ENCODE measurements around the gene HSPA6. TPM values are rescaled to one million over a fixed set of nuclear protein-coding genes. Genes with fewer than 3 reads are reported as not detected.

Gene HSPA6
- total RNA-seq: 0.26 and 0.62 TPM in 2 replicates

DNA sequence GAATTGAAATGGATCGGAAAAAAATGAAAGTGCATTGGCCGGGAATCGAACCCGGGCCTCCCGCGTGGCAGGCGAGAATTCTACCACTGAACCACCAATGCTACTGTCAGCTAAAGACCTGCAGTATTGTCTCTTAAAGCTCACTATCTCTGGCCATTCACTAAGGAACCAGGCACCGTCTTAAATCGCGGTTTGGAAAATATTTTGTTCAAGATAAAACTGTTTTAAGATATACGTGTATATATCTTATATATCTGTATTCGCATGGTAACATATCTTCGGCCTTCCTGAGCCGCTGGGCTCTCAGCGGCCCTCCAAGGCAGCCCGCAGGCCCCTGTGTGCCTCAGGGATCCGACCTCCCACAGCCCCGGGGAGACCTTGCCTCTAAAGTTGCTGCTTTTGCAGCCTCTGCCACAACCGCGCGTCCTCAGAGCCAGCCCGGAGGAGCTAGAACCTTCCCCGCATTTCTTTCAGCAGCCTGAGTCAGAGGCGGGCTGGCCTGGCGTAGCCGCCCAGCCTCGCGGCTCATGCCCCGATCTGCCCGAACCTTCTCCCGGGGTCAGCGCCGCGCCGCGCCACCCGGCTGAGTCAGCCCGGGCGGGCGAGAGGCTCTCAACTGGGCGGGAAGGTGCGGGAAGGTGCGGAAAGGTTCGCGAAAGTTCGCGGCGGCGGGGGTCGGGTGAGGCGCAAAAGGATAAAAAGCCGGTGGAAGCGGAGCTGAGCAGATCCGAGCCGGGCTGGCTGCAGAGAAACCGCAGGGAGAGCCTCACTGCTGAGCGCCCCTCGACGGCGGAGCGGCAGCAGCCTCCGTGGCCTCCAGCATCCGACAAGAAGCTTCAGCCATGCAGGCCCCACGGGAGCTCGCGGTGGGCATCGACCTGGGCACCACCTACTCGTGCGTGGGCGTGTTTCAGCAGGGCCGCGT, at the start of gene HSPA6:
Gene HSPA6 (plus strand): TSS at position 724 of the 925 bp plus-strand sequence. CDS start 119 bp downstream, at position 843.

DNA sequence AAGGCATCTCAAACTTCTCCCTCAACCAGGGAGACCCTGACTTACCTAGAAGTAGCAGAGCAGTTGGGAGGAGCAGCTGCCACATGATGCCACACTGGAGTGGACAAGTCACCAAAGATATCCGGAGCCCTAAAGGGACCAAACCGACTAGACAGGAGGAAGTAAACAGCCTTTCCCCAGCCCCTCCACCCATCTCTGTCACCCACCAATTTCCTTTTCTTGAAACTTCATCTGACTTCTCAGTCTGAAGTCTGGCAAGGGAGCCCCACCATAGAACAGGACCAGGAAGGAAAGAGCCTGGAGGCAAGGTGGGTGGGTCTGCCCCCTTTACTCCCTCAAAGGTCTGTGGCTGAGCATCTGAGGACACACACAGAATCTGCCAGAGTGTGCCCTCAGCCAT, 25.3 kb downstream of the HSPA6 start, which contains the start of gene FCGR3A:
Gene FCGR3A (minus strand): TSS at position 167 of the 400 bp plus-strand sequence. CDS start 82 bp downstream, at position 85.

Other genes with a start within 250 kb of the HSPA6 start
- 1.6 and 1.7 TPM in 2 replicates for gene MPZ, start 214.6 kb upstream of the HSPA6 start, total RNA-seq
- gene SDHC, start 210.2 kb upstream of the HSPA6 start, total RNA-seq: 18.9 and 24.4 TPM in 2 replicates
- not detected in 2 replicates for gene CFAP126, start 156.7 kb upstream of the HSPA6 start, total RNA-seq
- gene FCGR2A, start 19.1 kb upstream of the HSPA6 start, total RNA-seq: 0.26 and 0.87 TPM in 2 replicates
- gene FCGR3A, start 25.3 kb downstream of the HSPA6 start, total RNA-seq: not detected in 2 replicates
- gene FCGR3B, start 106.6 kb downstream of the HSPA6 start, total RNA-seq: 0.26 TPM in 1 of 2 replicates, not detected in the other
- not detected in 2 replicates for gene FCGR2B, start 138.6 kb downstream of the HSPA6 start, total RNA-seq
- gene FCRLA, start 182.7 kb downstream of the HSPA6 start, total RNA-seq: 0.25 and 0.66 TPM in 2 replicates
- gene FCRLB, start 197.0 kb downstream of the HSPA6 start, total RNA-seq: 0.79 and 1.1 TPM in 2 replicates
- 31.1 and 32.4 TPM in 2 replicates for gene DUSP12, start 225.2 kb downstream of the HSPA6 start, total RNA-seq
- 23.3 and 24.1 TPM in 2 replicates for gene ATF6, start 241.8 kb downstream of the HSPA6 start, total RNA-seq